ENCODE data around the gene RNF213.

DNA sequence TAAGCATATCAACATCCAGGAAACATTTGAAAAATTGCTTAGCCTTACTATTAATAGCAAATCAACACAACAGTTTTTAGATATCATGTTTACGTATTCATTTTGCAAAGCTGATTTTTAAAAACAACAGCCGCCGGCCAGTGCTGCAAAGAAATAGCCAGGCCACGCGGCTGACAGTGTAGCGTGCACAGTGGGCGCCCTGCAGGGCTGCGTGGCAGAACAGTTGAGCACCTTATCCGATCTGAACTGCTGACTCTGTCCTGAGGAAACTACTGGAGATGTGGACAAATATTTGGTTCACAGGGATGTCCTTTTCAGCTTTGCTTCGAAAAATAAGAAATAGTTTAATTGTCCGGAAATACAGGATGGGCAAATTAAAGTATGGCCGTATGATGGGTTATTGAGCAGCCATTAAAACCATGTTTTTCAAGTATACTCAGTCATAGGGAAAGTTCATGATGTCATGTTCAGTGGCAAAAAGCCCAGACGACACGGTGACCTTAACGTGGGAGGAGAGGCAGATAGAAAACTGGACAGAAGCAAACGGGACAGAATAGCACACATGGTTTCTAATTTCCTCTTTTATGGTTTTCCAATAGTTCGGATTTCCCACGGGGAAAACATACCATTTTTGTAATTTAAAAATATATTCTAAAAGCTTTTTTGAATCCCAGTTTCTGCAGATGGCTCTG lies 101.9 kb downstream of the RNF213 start:
- TF ChIP-seq, protein P1, sequence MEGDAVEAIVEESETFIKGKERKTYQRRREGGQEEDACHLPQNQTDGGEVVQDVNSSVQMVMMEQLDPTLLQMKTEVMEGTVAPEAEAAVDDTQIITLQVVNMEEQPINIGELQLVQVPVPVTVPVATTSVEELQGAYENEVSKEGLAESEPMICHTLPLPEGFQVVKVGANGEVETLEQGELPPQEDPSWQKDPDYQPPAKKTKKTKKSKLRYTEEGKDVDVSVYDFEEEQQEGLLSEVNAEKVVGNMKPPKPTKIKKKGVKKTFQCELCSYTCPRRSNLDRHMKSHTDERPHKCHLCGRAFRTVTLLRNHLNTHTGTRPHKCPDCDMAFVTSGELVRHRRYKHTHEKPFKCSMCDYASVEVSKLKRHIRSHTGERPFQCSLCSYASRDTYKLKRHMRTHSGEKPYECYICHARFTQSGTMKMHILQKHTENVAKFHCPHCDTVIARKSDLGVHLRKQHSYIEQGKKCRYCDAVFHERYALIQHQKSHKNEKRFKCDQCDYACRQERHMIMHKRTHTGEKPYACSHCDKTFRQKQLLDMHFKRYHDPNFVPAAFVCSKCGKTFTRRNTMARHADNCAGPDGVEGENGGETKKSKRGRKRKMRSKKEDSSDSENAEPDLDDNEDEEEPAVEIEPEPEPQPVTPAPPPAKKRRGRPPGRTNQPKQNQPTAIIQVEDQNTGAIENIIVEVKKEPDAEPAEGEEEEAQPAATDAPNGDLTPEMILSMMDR (IDR thresholded peaks at IDR 0.05): no peak
- TF ChIP-seq ZNF138 (CRISPR knock-in tag; conservative IDR thresholded peaks at IDR 0.05) (no peak), FOXJ3 (CRISPR knock-in tag; IDR thresholded peaks at IDR 0.05; ENCODE audit: borderline replicate concordance) (no peak), ZNF121 (CRISPR knock-in tag; IDR thresholded peaks at IDR 0.05) (no peak), SP1 (CRISPR knock-in tag; conservative IDR thresholded peaks at IDR 0.05) (no peak), CREB1 (CRISPR knock-in tag; IDR thresholded peaks at IDR 0.05) (no peak), RELA (CRISPR knock-in tag; IDR thresholded peaks at IDR 0.05; ENCODE audit: borderline replicate concordance) (no peak), NFE2L1 (CRISPR knock-in tag; IDR thresholded peaks at IDR 0.05) (no peak), EMX1 (CRISPR knock-in tag; IDR thresholded peaks at IDR 0.05) (no peak), ELF4 (CRISPR knock-in tag; IDR thresholded peaks at IDR 0.05; ENCODE audit: low read depth) (no peak)
- TF ChIP-seq, protein P2, sequence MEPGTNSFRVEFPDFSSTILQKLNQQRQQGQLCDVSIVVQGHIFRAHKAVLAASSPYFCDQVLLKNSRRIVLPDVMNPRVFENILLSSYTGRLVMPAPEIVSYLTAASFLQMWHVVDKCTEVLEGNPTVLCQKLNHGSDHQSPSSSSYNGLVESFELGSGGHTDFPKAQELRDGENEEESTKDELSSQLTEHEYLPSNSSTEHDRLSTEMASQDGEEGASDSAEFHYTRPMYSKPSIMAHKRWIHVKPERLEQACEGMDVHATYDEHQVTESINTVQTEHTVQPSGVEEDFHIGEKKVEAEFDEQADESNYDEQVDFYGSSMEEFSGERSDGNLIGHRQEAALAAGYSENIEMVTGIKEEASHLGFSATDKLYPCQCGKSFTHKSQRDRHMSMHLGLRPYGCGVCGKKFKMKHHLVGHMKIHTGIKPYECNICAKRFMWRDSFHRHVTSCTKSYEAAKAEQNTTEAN (CRISPR knock-in tag; IDR thresholded peaks at IDR 0.05): no peak
- TF ChIP-seq, protein P3, sequence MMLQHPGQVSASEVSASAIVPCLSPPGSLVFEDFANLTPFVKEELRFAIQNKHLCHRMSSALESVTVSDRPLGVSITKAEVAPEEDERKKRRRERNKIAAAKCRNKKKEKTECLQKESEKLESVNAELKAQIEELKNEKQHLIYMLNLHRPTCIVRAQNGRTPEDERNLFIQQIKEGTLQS (CRISPR knock-in tag; conservative IDR thresholded peaks at IDR 0.05): no peak
- TF ChIP-seq, protein P4, sequence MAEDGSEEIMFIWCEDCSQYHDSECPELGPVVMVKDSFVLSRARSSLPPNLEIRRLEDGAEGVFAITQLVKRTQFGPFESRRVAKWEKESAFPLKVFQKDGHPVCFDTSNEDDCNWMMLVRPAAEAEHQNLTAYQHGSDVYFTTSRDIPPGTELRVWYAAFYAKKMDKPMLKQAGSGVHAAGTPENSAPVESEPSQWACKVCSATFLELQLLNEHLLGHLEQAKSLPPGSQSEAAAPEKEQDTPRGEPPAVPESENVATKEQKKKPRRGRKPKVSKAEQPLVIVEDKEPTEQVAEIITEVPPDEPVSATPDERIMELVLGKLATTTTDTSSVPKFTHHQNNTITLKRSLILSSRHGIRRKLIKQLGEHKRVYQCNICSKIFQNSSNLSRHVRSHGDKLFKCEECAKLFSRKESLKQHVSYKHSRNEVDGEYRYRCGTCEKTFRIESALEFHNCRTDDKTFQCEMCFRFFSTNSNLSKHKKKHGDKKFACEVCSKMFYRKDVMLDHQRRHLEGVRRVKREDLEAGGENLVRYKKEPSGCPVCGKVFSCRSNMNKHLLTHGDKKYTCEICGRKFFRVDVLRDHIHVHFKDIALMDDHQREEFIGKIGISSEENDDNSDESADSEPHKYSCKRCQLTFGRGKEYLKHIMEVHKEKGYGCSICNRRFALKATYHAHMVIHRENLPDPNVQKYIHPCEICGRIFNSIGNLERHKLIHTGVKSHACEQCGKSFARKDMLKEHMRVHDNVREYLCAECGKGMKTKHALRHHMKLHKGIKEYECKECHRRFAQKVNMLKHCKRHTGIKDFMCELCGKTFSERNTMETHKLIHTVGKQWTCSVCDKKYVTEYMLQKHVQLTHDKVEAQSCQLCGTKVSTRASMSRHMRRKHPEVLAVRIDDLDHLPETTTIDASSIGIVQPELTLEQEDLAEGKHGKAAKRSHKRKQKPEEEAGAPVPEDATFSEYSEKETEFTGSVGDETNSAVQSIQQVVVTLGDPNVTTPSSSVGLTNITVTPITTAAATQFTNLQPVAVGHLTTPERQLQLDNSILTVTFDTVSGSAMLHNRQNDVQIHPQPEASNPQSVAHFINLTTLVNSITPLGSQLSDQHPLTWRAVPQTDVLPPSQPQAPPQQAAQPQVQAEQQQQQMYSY (CRISPR knock-in tag; IDR thresholded peaks at IDR 0.05): no peak
- TF ChIP-seq, protein P5, sequence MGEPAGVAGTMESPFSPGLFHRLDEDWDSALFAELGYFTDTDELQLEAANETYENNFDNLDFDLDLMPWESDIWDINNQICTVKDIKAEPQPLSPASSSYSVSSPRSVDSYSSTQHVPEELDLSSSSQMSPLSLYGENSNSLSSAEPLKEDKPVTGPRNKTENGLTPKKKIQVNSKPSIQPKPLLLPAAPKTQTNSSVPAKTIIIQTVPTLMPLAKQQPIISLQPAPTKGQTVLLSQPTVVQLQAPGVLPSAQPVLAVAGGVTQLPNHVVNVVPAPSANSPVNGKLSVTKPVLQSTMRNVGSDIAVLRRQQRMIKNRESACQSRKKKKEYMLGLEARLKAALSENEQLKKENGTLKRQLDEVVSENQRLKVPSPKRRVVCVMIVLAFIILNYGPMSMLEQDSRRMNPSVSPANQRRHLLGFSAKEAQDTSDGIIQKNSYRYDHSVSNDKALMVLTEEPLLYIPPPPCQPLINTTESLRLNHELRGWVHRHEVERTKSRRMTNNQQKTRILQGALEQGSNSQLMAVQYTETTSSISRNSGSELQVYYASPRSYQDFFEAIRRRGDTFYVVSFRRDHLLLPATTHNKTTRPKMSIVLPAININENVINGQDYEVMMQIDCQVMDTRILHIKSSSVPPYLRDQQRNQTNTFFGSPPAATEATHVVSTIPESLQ (CRISPR knock-in tag; IDR thresholded peaks at IDR 0.05): no peak

Data from WTC11 (cell line).